K562 (cell line): ENCODE data around the gene AZGP1. TPM values are rescaled to one million over a fixed set of nuclear protein-coding genes. Genes with fewer than 3 reads are reported as not detected.

Source experiments
- ETV6 ChIP-seq, 3 experiments: fragments of 150-350 bp in 1 of 3; sonication (generic) in 1 of 3; formaldehyde crosslinking in 1 of 3; IDR thresholded peaks; 2 replicates each; pipeline versions ENCODE4 v1.6.1 to v1.8.0; 2014 to 2022; ENCODE audit warnings: borderline replicate concordance in 2 of 3, low read depth in 2 of 3, antibody characterized with exemption in 1 of 3, low read length in 1 of 3, mild to moderate bottlenecking in 1 of 3, missing genetic modification reagents in 1 of 3
- KHSRP ChIP-seq: fragments of 450-650 bp; IDR thresholded peaks from 2 replicates; pipeline ENCODE4 v1.6.1; 2017
- MAFF ChIP-seq: IDR thresholded peaks from 2 replicates; pipeline ENCODE4 v1.6.1; 2012; ENCODE audit warnings: low read length, improper control_type of control experiment
- MCM3 ChIP-seq: fragments of 450-650 bp; IDR thresholded peaks from 2 replicates; pipeline ENCODE4 v1.6.1; 2016
- NFE2L1 ChIP-seq: fragments of 450-650 bp; IDR thresholded peaks from 2 replicates; pipeline ENCODE4 v1.6.1; 2016; ENCODE audit warnings: missing genetic modification characterization, low read depth, mild to moderate bottlenecking, missing compliant biosample characterization, moderate library complexity, borderline replicate concordance
- POLR3A ChIP-seq: IDR thresholded peaks from 2 replicates; pipeline ENCODE4 v1.6.1; 2011; ENCODE audit warnings: borderline replicate concordance, mild to moderate bottlenecking, moderate library complexity; ENCODE audit not compliant: insufficient read length, insufficient read depth; ENCODE audit errors: extremely low read depth
- PTTG1 ChIP-seq: fragments of 450-650 bp; IDR thresholded peaks from 2 replicates; pipeline ENCODE4 v1.6.1; 2016; ENCODE audit warnings: low read depth, mild to moderate bottlenecking, missing genetic modification characterization, missing compliant biosample characterization
- RFX7 ChIP-seq: fragments of 250-450 bp; sonication (Bioruptor Pico); IDR thresholded peaks from 2 replicates; pipeline ENCODE4 v1.5.1; 2021; ENCODE audit warnings: mild to moderate bottlenecking
- SIN3A ChIP-seq, 2 experiments: fragments of 150-350 bp in 1 of 2; IDR thresholded peaks; 2 replicates each; pipeline ENCODE4 v1.6.1; 2011 to 2016; ENCODE audit warnings: borderline replicate concordance in 2 of 2, low read depth in 2 of 2, low read length in 2 of 2, mild to moderate bottlenecking in 2 of 2, moderate library complexity in 2 of 2; ENCODE audit not compliant: control insufficient read depth in 1 of 2
- ZNF146 ChIP-seq: IDR thresholded peaks from one replicate; pipeline ENCODE4 v1.6.1; 2018; ENCODE audit warnings: missing compliant biosample characterization; ENCODE audit not compliant: unreplicated experiment
- ZNF24 ChIP-seq: fragments of 450-650 bp; IDR thresholded peaks from 2 replicates; pipeline ENCODE4 v1.6.1; 2016
- polyA plus RNA-seq, 8 experiments: library from polyadenylated mRNA; depleted of rRNA in 4 of 8; stranded (reverse) in 5 of 8; unstranded in 3 of 8; fragments of >200 nt; fragmentation: Nextera tagmentation in 2 of 8; fragmentation: Illumina TruSeq in 1 of 8; extraction: Ambion mirVana in 2 of 8; extraction: Trizol in 1 of 8; gene quantifications; 2 replicates each; pipeline versions ENCODE4 v1.2.1 to v1.2.3, GENCODE V29; 2011 to 2014; ENCODE audit warnings: inconsistent platforms in 1 of 8, missing spikeins in 1 of 8
- total RNA-seq, 7 experiments: library from RNA; depleted of rRNA in 6 of 7; stranded (reverse); fragments of >200 nt in 6 of 7; fragmentation: Illumina TruSeq in 2 of 7; extraction: Trizol in 2 of 7; gene quantifications; 2 replicates each; pipeline versions ENCODE4 v1.2.1 to v1.2.3, GENCODE V29; 2011 to 2021; ENCODE audit warnings: low replicate concordance in 1 of 7
- TF ChIP-seq, protein P1 (sequence below): fragments of 450-650 bp; conservative IDR thresholded peaks from 2 replicates; pipeline ENCODE4 v1.6.1; 2016; ENCODE audit warnings: missing genetic modification characterization, low read depth, mild to moderate bottlenecking, missing compliant biosample characterization, moderate library complexity
- TF ChIP-seq, protein P2 (sequence below): IDR thresholded peaks from 2 replicates; pipeline ENCODE4 v1.6.1; 2014; ENCODE audit warnings: antibody characterized with exemption

Gene AZGP1
- total and polyA plus RNA-seq, 9 of the 15 experiments (the other 6 are each of a cell fraction or from before 2014, with no cell fraction given), result 0.18 to 0.53 TPM; not detected in 7

DNA sequence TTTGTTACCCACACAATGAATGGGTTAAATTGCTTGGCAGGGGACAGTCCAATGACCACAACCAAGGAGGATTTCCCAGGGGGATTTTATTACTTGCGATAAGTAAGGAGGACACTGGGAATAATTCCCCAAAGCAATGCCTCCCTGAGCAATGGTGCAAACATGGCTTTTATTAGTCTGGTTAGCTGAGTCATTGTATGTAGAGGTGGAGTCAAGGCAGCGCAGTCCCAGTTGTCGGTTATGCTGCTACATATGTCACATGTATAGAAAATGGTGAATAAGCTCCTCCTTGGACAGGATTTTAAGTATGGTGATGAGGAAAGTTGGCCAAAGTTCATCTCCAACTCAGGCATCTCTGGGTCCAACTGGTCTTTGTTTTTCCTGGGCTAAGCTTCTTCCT is 52.6 kb downstream of the AZGP1 start (continued):
- no peak for TF ChIP-seq ETV6 (IDR thresholded peaks at IDR 0.05; ENCODE audit: borderline replicate concordance in 1 of 2, low read depth in 2 of 2, low read length in 1 of 2)
- TF ChIP-seq ETV6 (CRISPR knock-in tag; IDR thresholded peaks at IDR 0.05; ENCODE audit: borderline replicate concordance), result no peak
- TF ChIP-seq NFE2L1 (tag), result no peak
- TF ChIP-seq POLR3A, result no peak
- TF ChIP-seq, protein P1, sequence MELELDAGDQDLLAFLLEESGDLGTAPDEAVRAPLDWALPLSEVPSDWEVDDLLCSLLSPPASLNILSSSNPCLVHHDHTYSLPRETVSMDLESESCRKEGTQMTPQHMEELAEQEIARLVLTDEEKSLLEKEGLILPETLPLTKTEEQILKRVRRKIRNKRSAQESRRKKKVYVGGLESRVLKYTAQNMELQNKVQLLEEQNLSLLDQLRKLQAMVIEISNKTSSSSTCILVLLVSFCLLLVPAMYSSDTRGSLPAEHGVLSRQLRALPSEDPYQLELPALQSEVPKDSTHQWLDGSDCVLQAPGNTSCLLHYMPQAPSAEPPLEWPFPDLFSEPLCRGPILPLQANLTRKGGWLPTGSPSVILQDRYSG, result no peak
- peak; percentile 42; the same call in 1 of the 2 replicates for TF ChIP-seq MAFF
- TF ChIP-seq KHSRP, result no peak
- TF ChIP-seq MCM3, result no peak
- TF ChIP-seq ZNF146 (CRISPR knock-in tag), result no peak
- TF ChIP-seq RFX7 (CRISPR knock-in tag), result no peak
- TF ChIP-seq, protein P2, sequence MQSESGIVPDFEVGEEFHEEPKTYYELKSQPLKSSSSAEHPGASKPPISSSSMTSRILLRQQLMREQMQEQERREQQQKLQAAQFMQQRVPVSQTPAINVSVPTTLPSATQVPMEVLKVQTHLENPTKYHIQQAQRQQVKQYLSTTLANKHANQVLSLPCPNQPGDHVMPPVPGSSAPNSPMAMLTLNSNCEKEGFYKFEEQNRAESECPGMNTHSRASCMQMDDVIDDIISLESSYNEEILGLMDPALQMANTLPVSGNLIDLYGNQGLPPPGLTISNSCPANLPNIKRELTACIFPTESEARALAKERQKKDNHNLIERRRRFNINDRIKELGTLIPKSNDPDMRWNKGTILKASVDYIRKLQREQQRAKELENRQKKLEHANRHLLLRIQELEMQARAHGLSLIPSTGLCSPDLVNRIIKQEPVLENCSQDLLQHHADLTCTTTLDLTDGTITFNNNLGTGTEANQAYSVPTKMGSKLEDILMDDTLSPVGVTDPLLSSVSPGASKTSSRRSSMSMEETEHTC, result no peak
- TF ChIP-seq PTTG1, result no peak
- TF ChIP-seq SIN3A (IDR thresholded peaks at IDR 0.05; ENCODE audit: borderline replicate concordance in 2 of 2, control insufficient read depth in 1 of 2, low read depth in 2 of 2, low read length in 2 of 2), result no peak
- TF ChIP-seq ZNF24, result no peak
